H1 (cell line): ENCODE results near the gene LCOR. TPM values are rescaled to one million over a fixed set of nuclear protein-coding genes. Genes with fewer than 3 reads are reported as not detected.

Experiments
- CTCF ChIA-PET: fragments of 300-600 bp; sonication (Branson Sonifier 250); formaldehyde crosslinking; loops from one replicate; lab custom pipeline; 2021; ENCODE audit not compliant: partially characterized antibody; lab: Charles Lee
- POLR2A ChIA-PET: fragments of 300-600 bp; sonication (Branson Sonifier 250); formaldehyde crosslinking; loops from one replicate; lab custom pipeline; 2021; ENCODE audit warnings: inconsistent platforms; ENCODE audit not compliant: partially characterized antibody; lab: Charles Lee
- DNase-seq, 2 experiments: peaks; one replicate each; pipeline versions ENCODE4 v3.0.0 to v3.0.0-alpha.2; 2010 to 2022; ENCODE audit warnings: low spot score in 2 of 2, low read depth in 1 of 2, mixed read lengths in 1 of 2
- FAIRE-seq: peaks from 2 replicates; lab custom pipeline; 2011; peaks lifted over from hg19 to GRCh38; lab: Jason Lieb, UNC
- H2AFZ ChIP-seq: 2 replicates; pipeline ENCODE4 v1.8.1; 2012; ENCODE audit warnings: low read length, inconsistent platforms
- H2AK5ac ChIP-seq: 2 replicates; pipeline ENCODE4 v1.6.1; 2013; ENCODE audit warnings: low read depth, low read length
- H2BK120ac ChIP-seq: replicated peaks from 2 replicates; pipeline ENCODE3; 2013; ENCODE audit warnings: low read depth, low read length, inconsistent platforms
- H2BK12ac ChIP-seq: 2 replicates; pipeline ENCODE4 v1.6.1; 2013; ENCODE audit warnings: low read depth, low read length
- H2BK15ac ChIP-seq: 2 replicates; pipeline ENCODE4 v1.6.1; 2013; ENCODE audit warnings: low read length
- H2BK20ac ChIP-seq: 2 replicates; pipeline ENCODE4 v1.6.1; 2013; ENCODE audit warnings: low read length
- H2BK5ac ChIP-seq: 2 replicates; pipeline ENCODE4 v1.6.1; 2013; ENCODE audit warnings: low read depth, low read length
- H3K14ac ChIP-seq: 2 replicates; pipeline ENCODE4 v1.6.1; 2013; ENCODE audit warnings: inconsistent platforms; ENCODE audit not compliant: insufficient read length
- H3K18ac ChIP-seq: 2 replicates; pipeline ENCODE4 v1.6.1; 2013; ENCODE audit warnings: low read length; ENCODE audit errors: extremely low read depth
- H3K23ac ChIP-seq: 2 replicates; pipeline ENCODE4 v1.6.1; 2013; ENCODE audit warnings: inconsistent platforms; ENCODE audit not compliant: insufficient read length
- H3K23me2 ChIP-seq: 2 replicates; pipeline ENCODE4 v1.6.1; 2013; ENCODE audit warnings: low read depth, low read length
- H3K27ac ChIP-seq: 2 replicates; pipeline ENCODE4 v1.6.1; 2011; ENCODE audit warnings: low read depth, low read length, inconsistent platforms
- H3K27me3 ChIP-seq, 4 experiments: replicated peaks in 1 of 4; 1 replicate in 1 of 4; 2 replicates in 3 of 4; pipeline versions ENCODE4 v1.6.1 to v1.8.1; 2011 to 2013; ENCODE audit warnings: low read length in 3 of 4, mild to moderate bottlenecking in 3 of 4, inconsistent platforms in 2 of 4, mixed read lengths in 2 of 4, moderate library complexity in 1 of 4; ENCODE audit not compliant: control insufficient read depth in 3 of 4, insufficient read depth in 3 of 4; ENCODE audit errors: extremely low read depth in 1 of 4
- H3K36me3 ChIP-seq, 4 experiments: 2 replicates each; pipeline versions ENCODE4 v1.6.1 to v1.8.1; 2011 to 2013; ENCODE audit warnings: mild to moderate bottlenecking in 4 of 4, low read length in 3 of 4, moderate library complexity in 2 of 4, control low read depth in 1 of 4, inconsistent platforms in 1 of 4; ENCODE audit not compliant: insufficient read depth in 4 of 4, control insufficient read depth in 2 of 4
- H3K4ac ChIP-seq: replicated peaks from 2 replicates; pipeline ENCODE3; 2013; ENCODE audit warnings: low read length, low read depth, mixed read lengths, inconsistent platforms; ENCODE audit not compliant: insufficient read length
- H3K4me1 ChIP-seq, 4 experiments: replicated peaks in 1 of 4; 1 replicate in 1 of 4; 2 replicates in 3 of 4; pipeline versions ENCODE4 v1.6.1 to v1.8.1; 2011 to 2013; ENCODE audit warnings: low read length in 3 of 4, inconsistent platforms in 2 of 4, mixed read lengths in 1 of 4; ENCODE audit not compliant: insufficient read depth in 4 of 4, control insufficient read depth in 3 of 4
- H3K4me2 ChIP-seq, 2 experiments: 2 replicates each; pipeline versions ENCODE4 v1.6.1 to v1.8.1; 2011 to 2013; ENCODE audit warnings: low read depth in 2 of 2, low read length in 2 of 2, control low read depth in 1 of 2, inconsistent platforms in 1 of 2, mild to moderate bottlenecking in 1 of 2; ENCODE audit not compliant: insufficient read depth in 1 of 2
- H3K4me3 ChIP-seq, 4 experiments: fragments of 200-600, 300-600 bp in 1 of 4; sonication (generic), shearing (Covaris generic), sonication (Bioruptor Twin) in 1 of 4; 2 replicates each; pipeline versions ENCODE4 v1.5.1 to v1.8.1; 2011 to 2016; ENCODE audit warnings: low read length in 4 of 4, low read depth in 3 of 4, control low read depth in 2 of 4, inconsistent platforms in 2 of 4, mild to moderate bottlenecking in 2 of 4, mixed read lengths in 1 of 4, moderate library complexity in 1 of 4; ENCODE audit not compliant: insufficient read depth in 2 of 4; ENCODE audit errors: extremely low read depth in 1 of 4
- H3K56ac ChIP-seq: replicated peaks from 2 replicates; pipeline ENCODE3; 2013; ENCODE audit warnings: low read depth, mild to moderate bottlenecking, mixed read lengths, low read length, inconsistent platforms; ENCODE audit not compliant: insufficient read length
- H3K79me1 ChIP-seq: 2 replicates; pipeline ENCODE4 v1.6.1; 2013; ENCODE audit warnings: low read depth, low read length, control low read depth
- H3K79me2 ChIP-seq, 2 experiments: 2 replicates each; pipeline versions ENCODE4 v1.6.1 to v1.8.1; 2012 to 2013; ENCODE audit warnings: low read length in 2 of 2, mild to moderate bottlenecking in 2 of 2, inconsistent platforms in 1 of 2; ENCODE audit not compliant: insufficient read depth in 2 of 2, control insufficient read depth in 1 of 2
- H3K9ac ChIP-seq, 4 experiments: replicated peaks in 1 of 4; 1 replicate in 1 of 4; 2 replicates in 3 of 4; pipeline versions ENCODE4 v1.6.1 to v1.8.1; 2011 to 2013; ENCODE audit warnings: low read depth in 3 of 4, low read length in 3 of 4, control low read depth in 2 of 4, mild to moderate bottlenecking in 2 of 4, moderate library complexity in 2 of 4, inconsistent platforms in 1 of 4; ENCODE audit errors: extremely low read depth in 1 of 4
- H3K9me3 ChIP-seq, 2 experiments: 2 replicates each; pipeline versions ENCODE4 v1.6.1 to v1.8.1; 2012 to 2013; ENCODE audit warnings: mild to moderate bottlenecking in 2 of 2, moderate library complexity in 2 of 2, control low read depth in 1 of 2, inconsistent platforms in 1 of 2, low read depth in 1 of 2, low read length in 1 of 2, mixed read lengths in 1 of 2; ENCODE audit not compliant: insufficient read depth in 2 of 2
- H4K20me1 ChIP-seq, 2 experiments: replicated peaks in 1 of 2; 2 replicates each; pipeline versions ENCODE3 to v1.8.1; 2011 to 2013; ENCODE audit warnings: inconsistent platforms in 2 of 2, low read length in 2 of 2, mild to moderate bottlenecking in 1 of 2; ENCODE audit not compliant: insufficient read depth in 2 of 2, control insufficient read depth in 1 of 2
- H4K5ac ChIP-seq: 2 replicates; pipeline ENCODE4 v1.6.1; 2013; ENCODE audit warnings: low read length, low read depth, mixed read lengths, inconsistent platforms; ENCODE audit not compliant: insufficient read length
- H4K8ac ChIP-seq: 2 replicates; pipeline ENCODE4 v1.8.0; 2013; ENCODE audit warnings: mild to moderate bottlenecking, moderate library complexity, low read length, inconsistent platforms; ENCODE audit not compliant: insufficient read depth; ENCODE audit errors: extremely low read depth
- H4K91ac ChIP-seq: replicated peaks from 2 replicates; pipeline ENCODE3; 2013; ENCODE audit warnings: low read length, mixed read lengths, inconsistent platforms; ENCODE audit not compliant: insufficient read length
- ASH2L ChIP-seq: fragments of 200-600, 300-600 bp; sonication (generic); IDR thresholded peaks from one replicate; pipeline ENCODE4 v1.7.1; 2017; ENCODE audit warnings: low read length
- BCL11A ChIP-seq, 2 experiments: IDR thresholded peaks; one replicate each; pipeline ENCODE4 v1.6.1; 2011; ENCODE audit warnings: low read depth in 2 of 2, low read length in 2 of 2, mild to moderate bottlenecking in 2 of 2
- BRCA1 ChIP-seq: IDR thresholded peaks from 2 replicates; pipeline ENCODE4 v1.6.1; 2012; ENCODE audit warnings: low read depth, low read length, improper control_type of control experiment
- CBX5 ChIP-seq: fragments of 300-800, 300-1000 bp; sonication (generic); IDR thresholded peaks from 2 replicates; pipeline ENCODE4 v1.7.1; 2016; ENCODE audit warnings: antibody characterized with exemption, low read length, low read depth
- CEBPB ChIP-seq: IDR thresholded peaks from 2 replicates; pipeline ENCODE4 v1.6.1; 2012; ENCODE audit warnings: low read depth, low read length
- CTBP2 ChIP-seq: IDR thresholded peaks from 2 replicates; pipeline ENCODE4 v1.7.0; 2011; ENCODE audit warnings: borderline replicate concordance, mild to moderate bottlenecking, moderate library complexity, mixed read lengths, low read length; ENCODE audit not compliant: insufficient read depth, insufficient read length
- MAFK ChIP-seq: IDR thresholded peaks from 2 replicates; pipeline ENCODE4 v1.6.1; 2012; ENCODE audit warnings: low read depth, mild to moderate bottlenecking, improper control_type of control experiment, low read length
- RXRA ChIP-seq: IDR thresholded peaks from 2 replicates; pipeline ENCODE4 v1.6.1; 2011; ENCODE audit warnings: low read depth, mild to moderate bottlenecking, low read length, moderate library complexity; ENCODE audit not compliant: insufficient read depth
- SRF ChIP-seq: IDR thresholded peaks from 2 replicates; pipeline ENCODE4 v1.6.1; 2011; ENCODE audit warnings: mild to moderate bottlenecking, low read depth, low read length, moderate library complexity
- TCF12 ChIP-seq: IDR thresholded peaks from 2 replicates; pipeline ENCODE4 v1.6.1; 2011; ENCODE audit warnings: low read depth, mild to moderate bottlenecking, low read length
- YY1 ChIP-seq: IDR thresholded peaks from 2 replicates; pipeline ENCODE4 v1.6.1; 2011; ENCODE audit warnings: low read depth, mild to moderate bottlenecking, low read length
- WGBS, 2 experiments: shearing (Covaris generic) in 1 of 2; methylation state at CpG; one replicate each; pipeline versions ENCODE4 v1.1.6 to v1.1.7; 2013 to 2015; ENCODE audit warnings: low lambda C conversion rate in 2 of 2, mixed read lengths in 2 of 2, inconsistent platforms in 1 of 2, low coverage in 1 of 2, missing lambda C conversion rate in 1 of 2; ENCODE audit not compliant: insufficient replicate concordance in 2 of 2, insufficient coverage in 1 of 2, insufficient read length in 1 of 2; ENCODE audit errors: extremely low coverage in 1 of 2, missing lambda C conversion rate in 1 of 2; 5-methylcytosine and 5-hydroxymethylcytosine counted together
- polyA plus RNA-seq, 7 experiments: library from polyadenylated mRNA; depleted of rRNA in 3 of 7; stranded (reverse) in 5 of 7; unstranded in 2 of 7; fragments of >200 nt in 5 of 7; fragments of 200-250 nt in 2 of 7; gene quantifications; 1 replicate in 5 of 7; 2 replicates in 1 of 7; 4 replicates in 1 of 7; pipeline versions ENCODE4 v1.2.1 to v1.2.3, GENCODE V29; 2011 to 2013; ENCODE audit warnings: missing spikeins in 2 of 7, mixed read lengths in 2 of 7
- total RNA-seq: library from RNA; stranded (reverse); fragmentation: NEBNext Ultra II Directional; extraction: Animal tissue kit (Norgen Biotek cat#: 25700); gene quantifications from 2 replicates; pipeline ENCODE4 v1.2.1, GENCODE V29; 2021
- TF ChIP-seq, protein P1 (sequence below), 3 experiments: IDR thresholded peaks; 1 replicate in 2 of 3; 2 replicates in 1 of 3; pipeline versions ENCODE4 v1.5.1 to v1.6.1; 2011; ENCODE audit warnings: low read length in 3 of 3, mild to moderate bottlenecking in 3 of 3, inconsistent platforms in 2 of 3, low read depth in 1 of 3, moderate library complexity in 1 of 3; ENCODE audit not compliant: insufficient read depth in 1 of 3; ENCODE audit errors: control extremely low read depth in 1 of 3

The LCOR gene
- total and polyA plus RNA-seq, 2 of the 8 experiments (the other 6 are each of a cell fraction or from before 2014, with no cell fraction given), result 4.7 to 25.5 TPM

DNA sequence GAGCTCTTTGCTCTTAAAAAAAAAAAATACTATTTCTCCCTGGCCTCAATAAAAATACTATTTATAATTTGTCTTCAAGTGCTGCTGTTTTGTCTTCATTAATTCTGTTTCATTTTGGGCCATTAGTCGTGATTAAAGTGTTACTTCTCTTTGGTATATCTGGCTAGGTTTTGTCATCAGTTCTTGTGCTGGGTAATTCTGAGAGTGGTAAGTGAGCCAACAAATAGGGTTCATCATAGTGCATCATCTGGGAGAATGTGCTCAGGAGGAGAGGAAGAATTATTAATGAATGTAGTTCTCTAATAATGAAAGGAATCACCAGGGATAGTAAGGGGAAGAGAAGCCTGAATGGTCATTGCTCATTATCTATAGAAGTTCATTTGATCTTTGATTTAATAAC is 70.0 kb downstream of the LCOR start:
- H3K9me3 ChIP-seq, result no peaks in the 10 kb centered on the region
- no peaks in the 10 kb centered on the region; the same call in 1 of the 2 replicates for H3K23me2 ChIP-seq
- H3K56ac ChIP-seq, result no peak overlapping the region
- 88% methylated on average over 1 of the region's 1 CpG; no CpG with 5 or more reads in 1 of the 2 experiments for WGBS, 2 experiments
- H3K14ac ChIP-seq, result no peak overlapping the region
- CTCF ChIA-PET, result interaction anchor here (2.0 kb wide), 1 partner anchor 9 kb away, joined by 11 read pairs; no protein-coding TSS in a partner anchor
- H3K4me3 ChIP-seq, result no peak overlapping the region
- H3K4me2 ChIP-seq, result no peak overlapping the region
- H4K8ac ChIP-seq, result no peak overlapping the region
- peaks cover 3 to 8% of the 10 kb centered on the region in 2 experiments for H4K20me1 ChIP-seq
- no peaks in the 10 kb centered on the region for H3K36me3 ChIP-seq
- DNase-seq (no peak), FAIRE-seq (no peak)
- H4K5ac ChIP-seq, result no peak overlapping the region
- no peak overlapping the region for H3K4ac ChIP-seq
- POLR2A ChIA-PET, result no interaction called here
- no peak overlapping the region for H3K18ac ChIP-seq
- no peak overlapping the region for H2AFZ ChIP-seq
- no peak overlapping the region for H3K27ac ChIP-seq
- no peak overlapping the region for H2BK5ac ChIP-seq
- no peak overlapping the region for H3K23ac ChIP-seq
- peaks cover 0 to 14% (median 0%) of the 10 kb centered on the region in 4 experiments; a peak in 3 of 7 replicates for H3K4me1 ChIP-seq
- peaks cover 0 to 92% of the 10 kb centered on the region in 2 experiments; a peak in 3 of 4 replicates for H3K79me2 ChIP-seq
- peaks cover 3% of the 10 kb centered on the region; the same call in 1 of the 2 replicates for H3K79me1 ChIP-seq
- no peak overlapping the region for H2AK5ac ChIP-seq
- H2BK12ac ChIP-seq, result no peak overlapping the region
- no peak overlapping the region for H2BK15ac ChIP-seq
- H2BK20ac ChIP-seq, result no peak overlapping the region
- no peak overlapping the region for H3K9ac ChIP-seq
- H2BK120ac ChIP-seq, result no peak overlapping the region
- H4K91ac ChIP-seq, result no peak overlapping the region
- no peaks in the 10 kb centered on the region for H3K27me3 ChIP-seq
- TF ChIP-seq SRF, result no peak
- TF ChIP-seq, protein P1, sequence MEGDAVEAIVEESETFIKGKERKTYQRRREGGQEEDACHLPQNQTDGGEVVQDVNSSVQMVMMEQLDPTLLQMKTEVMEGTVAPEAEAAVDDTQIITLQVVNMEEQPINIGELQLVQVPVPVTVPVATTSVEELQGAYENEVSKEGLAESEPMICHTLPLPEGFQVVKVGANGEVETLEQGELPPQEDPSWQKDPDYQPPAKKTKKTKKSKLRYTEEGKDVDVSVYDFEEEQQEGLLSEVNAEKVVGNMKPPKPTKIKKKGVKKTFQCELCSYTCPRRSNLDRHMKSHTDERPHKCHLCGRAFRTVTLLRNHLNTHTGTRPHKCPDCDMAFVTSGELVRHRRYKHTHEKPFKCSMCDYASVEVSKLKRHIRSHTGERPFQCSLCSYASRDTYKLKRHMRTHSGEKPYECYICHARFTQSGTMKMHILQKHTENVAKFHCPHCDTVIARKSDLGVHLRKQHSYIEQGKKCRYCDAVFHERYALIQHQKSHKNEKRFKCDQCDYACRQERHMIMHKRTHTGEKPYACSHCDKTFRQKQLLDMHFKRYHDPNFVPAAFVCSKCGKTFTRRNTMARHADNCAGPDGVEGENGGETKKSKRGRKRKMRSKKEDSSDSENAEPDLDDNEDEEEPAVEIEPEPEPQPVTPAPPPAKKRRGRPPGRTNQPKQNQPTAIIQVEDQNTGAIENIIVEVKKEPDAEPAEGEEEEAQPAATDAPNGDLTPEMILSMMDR (IDR thresholded peaks at IDR 0.05; ENCODE audit: control extremely low read depth in 1 of 3, insufficient read depth in 1 of 3, low read depth in 1 of 3, low read length in 3 of 3), result no peak
- no peak for TF ChIP-seq YY1
- TF ChIP-seq RXRA, result no peak
- no peak for TF ChIP-seq BCL11A (IDR thresholded peaks at IDR 0.05; ENCODE audit: low read depth in 2 of 2, low read length in 2 of 2)
- no peak for TF ChIP-seq BRCA1
- no peak for TF ChIP-seq ASH2L
- TF ChIP-seq TCF12, result no peak
- TF ChIP-seq CBX5, result no peak
- no peak for TF ChIP-seq MAFK
- no peak for TF ChIP-seq CEBPB
- TF ChIP-seq CTBP2, result no peak
